Heart left ventricle (tissue), 16 donors: ENCODE data around the gene NLGN2. TPM values are rescaled to one million over a fixed set of nuclear protein-coding genes. Genes with fewer than 3 reads are reported as not detected.

Source experiments
- ATAC-seq, 4 donors: fragments of 200-7000 bp; cut with Tn5 transposase; one replicate each; pipeline ENCODE4 v1.9.1; 2020 to 2022; ENCODE audit warnings: moderate library complexity in 4 of 4, mild to moderate bottlenecking in 3 of 4, moderate number of reproducible peaks in 1 of 4
- DNase-seq, 5 donors: peaks; one replicate each; pipeline ENCODE4 v3.0.0-alpha.2; 2020
- H3K27ac ChIP-seq, 12 donors: fragments of 200-600 bp; sonication (generic) in 4 of 12; one replicate each; pipeline versions ENCODE4 v1.5.0 to v1.8.0; 2016 to 2022; ENCODE audit warnings: mild to moderate bottlenecking in 2 of 12
- H3K27me3 ChIP-seq, 9 donors: fragments of 200-600 bp; sonication (generic) in 2 of 9; one replicate each; pipeline versions ENCODE4 v1.5.1 to v1.8.0; 2016 to 2022; ENCODE audit warnings: mild to moderate bottlenecking in 3 of 9
- H3K36me3 ChIP-seq, 9 donors: fragments of 200-600 bp; sonication (generic) in 2 of 9; one replicate each; pipeline versions ENCODE4 v1.5.0 to v1.8.0; 2018 to 2022; ENCODE audit warnings: mild to moderate bottlenecking in 2 of 9
- H3K4me1 ChIP-seq, 12 donors: fragments of 200-600 bp; sonication (generic) in 4 of 12; one replicate each; pipeline versions ENCODE4 v1.5.0 to v1.8.0; 2016 to 2022; ENCODE audit warnings: mild to moderate bottlenecking in 3 of 12
- H3K4me3 ChIP-seq, 12 donors: fragments of 200-600 bp; sonication (generic) in 4 of 12; one replicate each; pipeline versions ENCODE4 v1.5.0 to v1.8.0; 2017 to 2022; ENCODE audit warnings: mild to moderate bottlenecking in 9 of 12, moderate library complexity in 4 of 12
- H3K9me3 ChIP-seq, 12 donors: fragments of 200-600 bp; sonication (generic) in 4 of 12; one replicate each; pipeline versions ENCODE4 v1.5.0 to v1.8.0; 2016 to 2022; ENCODE audit warnings: mild to moderate bottlenecking in 1 of 12
- POLR2A ChIP-seq, 2 donors: fragments of 450-650 bp; IDR thresholded peaks; one replicate each; pipeline ENCODE4 v1.6.1; 2017; ENCODE audit warnings: antibody characterized with exemption in 2 of 2, mild to moderate bottlenecking in 2 of 2, moderate library complexity in 2 of 2
- WGBS, 4 donors: extraction: QIAGEN DNeasy Blood & Tissue Kit in 2 of 4; methylation state at CpG; one replicate each; pipeline versions ENCODE4 v1.1.5 to v1.1.7; 2013 to 2018; 5-methylcytosine and 5-hydroxymethylcytosine counted together
- intact Hi-C, 10 donors: fragments of 100-400 bp; cut with DNase I; formaldehyde crosslinking; loops; one replicate each; pipeline versions ENCODE4 v1.11.1 to v1.14.2; 2022
- polyA plus RNA-seq, 2 donors: library from polyadenylated mRNA; stranded (reverse); fragments of 200-250 nt; gene quantifications; one replicate each; pipeline ENCODE4 v1.2.3, GENCODE V29; 2013
- total RNA-seq, 9 donors: library from RNA; depleted of rRNA in 2 of 9; stranded (reverse); fragments of >200 nt in 2 of 9; fragmentation: NEBNext Ultra II Directional in 3 of 9; extraction: Animal tissue kit (Norgen Biotek cat#: 25700) in 3 of 9; gene quantifications; one replicate each; pipeline versions ENCODE4 v1.1.0 to v1.2.4, GENCODE V29; 2016 to 2023
- TF ChIP-seq, protein P1 (sequence below), 12 donors: fragments of 200-600 bp; sonication (generic) in 4 of 12; IDR thresholded peaks; one replicate each; pipeline versions ENCODE4 v1.5.0 to v1.8.0; 2018 to 2022; ENCODE audit warnings: antibody characterized with exemption in 12 of 12, mild to moderate bottlenecking in 5 of 12
- donor health status: ischemic (EF 13 %, LVEDD 7.1; RV severe dilation, severe dysfunction).
- donor health status: healthy with polysubstance abuse.
- donor health status: DM: no; HTN: yes; CAD: no.
- donor health status: DM: no; HTN: no; CAD: no.
- donor health status: ischemic (EF 25% LVEDD 6.9; RV normal size, moderate dysfunction).
- donor health status: ischemic (EF 25% LVEDD 5.7; RV mildly dilated, moderate dysfunction).
- donor health status: healthy.
- donor health status: DM: yes; HTN: yes; CAD: no.
- donor health status: ischemic (EF 35%, LVEDD 5.7; RV mildly dilated, moderate dysfunction).
- donor health status: nonischemic (EF 11% LVEDD 7.7; RV severe dilation, severe dysfunction).
- donor health status: DM: yes; HTN: yes; CAD: no.
- donor health status: PGD.
- donor health status: ischemic (EF 29% LVEDD 5.4; RV normal size, mild dysfunction).
- donor health status: nonischemic (EF 23%, LVEDD 6.1; RV moderate dilation, normal function).

The NLGN2 gene
- total and polyA plus RNA-seq, 11 donors: 3.5 to 12.9 (median 7.3) TPM

- no peak for DNase-seq
- 85 to 90% (median 87%) methylated on average over 13 of the region's 13 CpGs for WGBS, 4 donors
- Histone ChIP-seq H3K9me3 (no peaks in the 10 kb centered on the region), H3K36me3 (peaks cover 0 to 16% (median 0%) of the 10 kb centered on the region in 9 donors), H3K4me1 (peaks cover 5 to 30% (median 15%) of the 10 kb centered on the region in 12 donors), H3K4me3 (no peak overlapping the region), H3K27me3 (peaks cover 0 to 5% (median 0%) of the 10 kb centered on the region in 9 donors), H3K27ac (no peak overlapping the region)
- intact Hi-C loops: loop anchor here in 1 of 10 donors (2.0 kb wide), 1 partner anchor 28 kb away; the partner anchor contains the start of gene TMEM102
- TF ChIP-seq POLR2A (IDR thresholded peaks at IDR 0.05): no peak
- TF ChIP-seq, protein P1, sequence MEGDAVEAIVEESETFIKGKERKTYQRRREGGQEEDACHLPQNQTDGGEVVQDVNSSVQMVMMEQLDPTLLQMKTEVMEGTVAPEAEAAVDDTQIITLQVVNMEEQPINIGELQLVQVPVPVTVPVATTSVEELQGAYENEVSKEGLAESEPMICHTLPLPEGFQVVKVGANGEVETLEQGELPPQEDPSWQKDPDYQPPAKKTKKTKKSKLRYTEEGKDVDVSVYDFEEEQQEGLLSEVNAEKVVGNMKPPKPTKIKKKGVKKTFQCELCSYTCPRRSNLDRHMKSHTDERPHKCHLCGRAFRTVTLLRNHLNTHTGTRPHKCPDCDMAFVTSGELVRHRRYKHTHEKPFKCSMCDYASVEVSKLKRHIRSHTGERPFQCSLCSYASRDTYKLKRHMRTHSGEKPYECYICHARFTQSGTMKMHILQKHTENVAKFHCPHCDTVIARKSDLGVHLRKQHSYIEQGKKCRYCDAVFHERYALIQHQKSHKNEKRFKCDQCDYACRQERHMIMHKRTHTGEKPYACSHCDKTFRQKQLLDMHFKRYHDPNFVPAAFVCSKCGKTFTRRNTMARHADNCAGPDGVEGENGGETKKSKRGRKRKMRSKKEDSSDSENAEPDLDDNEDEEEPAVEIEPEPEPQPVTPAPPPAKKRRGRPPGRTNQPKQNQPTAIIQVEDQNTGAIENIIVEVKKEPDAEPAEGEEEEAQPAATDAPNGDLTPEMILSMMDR (IDR thresholded peaks at IDR 0.05): no peak
- no peak for ATAC-seq
Observed at GRCh38 chr17:7407082-7407481, 563 bp upstream of the NLGN2 start.

DNA sequence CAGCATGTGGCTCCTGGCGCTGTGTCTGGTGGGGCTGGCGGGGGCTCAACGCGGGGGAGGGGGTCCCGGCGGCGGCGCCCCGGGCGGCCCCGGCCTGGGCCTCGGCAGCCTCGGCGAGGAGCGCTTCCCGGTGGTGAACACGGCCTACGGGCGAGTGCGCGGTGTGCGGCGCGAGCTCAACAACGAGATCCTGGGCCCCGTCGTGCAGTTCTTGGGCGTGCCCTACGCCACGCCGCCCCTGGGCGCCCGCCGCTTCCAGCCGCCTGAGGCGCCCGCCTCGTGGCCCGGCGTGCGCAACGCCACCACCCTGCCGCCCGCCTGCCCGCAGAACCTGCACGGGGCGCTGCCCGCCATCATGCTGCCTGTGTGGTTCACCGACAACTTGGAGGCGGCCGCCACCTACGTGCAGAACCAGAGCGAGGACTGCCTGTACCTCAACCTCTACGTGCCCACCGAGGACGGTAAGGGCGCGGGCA lies 645 bp downstream of the NLGN2 start:
- Histone ChIP-seq H3K27ac (no peak overlapping the region), H3K36me3 (peaks cover 0 to 16% (median 0%) of the 10 kb centered on the region in 9 donors), H3K4me3 (no peak overlapping the region), H3K9me3 (no peaks in the 10 kb centered on the region), H3K27me3 (peaks cover 0 to 5% (median 0%) of the 10 kb centered on the region in 9 donors), H3K4me1 (peaks cover 0 to 18% (median 5%) of the 10 kb centered on the region in 12 donors)
- no peak for DNase-seq
- no peak for ATAC-seq
- TF ChIP-seq, protein P1 (IDR thresholded peaks at IDR 0.05): no peak
- TF ChIP-seq POLR2A (IDR thresholded peaks at IDR 0.05): no peak
- intact Hi-C loops: no loop called here
- 64 to 79% (median 74%) methylated on average over 24 to 58 of the region's 58 CpGs for WGBS, 4 donors

- TF ChIP-seq POLR2A (IDR thresholded peaks at IDR 0.05): no peak
- TF ChIP-seq, protein P1 (IDR thresholded peaks at IDR 0.05): no peak
- intact Hi-C loops: no loop called here
- Histone ChIP-seq H3K27ac (no peak overlapping the region), H3K36me3 (peaks cover 0 to 16% (median 0%) of the 10 kb centered on the region in 9 donors), H3K27me3 (peaks cover 0 to 5% (median 0%) of the 10 kb centered on the region in 9 donors), H3K4me1 (peaks cover 0 to 17% (median 5%) of the 10 kb centered on the region in 12 donors), H3K4me3 (no peak overlapping the region), H3K9me3 (no peaks in the 10 kb centered on the region)
- 82 to 90% (median 85%) methylated on average over 6 of the region's 6 CpGs for WGBS, 4 donors
- ATAC-seq (no peak), DNase-seq (no peak)
Observed at GRCh38 chr17:7408863-7409262, 1.2 kb downstream of the NLGN2 start.

DNA sequence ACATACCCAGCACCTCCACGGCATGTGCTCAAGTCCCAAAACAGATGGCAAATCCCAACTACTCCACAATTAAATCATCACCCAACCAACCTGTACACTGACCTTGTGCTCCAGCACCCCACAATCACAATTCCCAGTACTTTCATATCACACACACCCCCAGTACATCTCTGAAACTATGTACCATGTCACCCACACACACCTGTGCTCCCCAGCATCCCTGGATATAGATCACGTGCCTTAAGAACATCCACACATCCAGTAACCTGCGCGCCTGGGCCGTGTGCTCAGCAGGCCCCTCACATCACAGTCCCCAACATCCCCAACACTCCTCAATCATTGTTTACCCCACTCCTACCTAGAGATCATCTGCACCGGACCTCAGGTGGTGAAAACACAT lies 2.1 kb downstream of the NLGN2 start:
- TF ChIP-seq POLR2A (IDR thresholded peaks at IDR 0.05): no peak
- TF ChIP-seq, protein P1 (IDR thresholded peaks at IDR 0.05): no peak
- WGBS, 4 donors: 94 to 95% (median 95%) methylated on average over 6 of the region's 6 CpGs
- no peak overlapping the region for H3K27ac ChIP-seq
- H3K36me3 ChIP-seq: peaks cover 0 to 16% (median 0%) of the 10 kb centered on the region in 9 donors
- intact Hi-C loops: no loop called here
- ATAC-seq (no peak), DNase-seq (no peak)
- peaks cover 0 to 5% (median 0%) of the 10 kb centered on the region in 9 donors for H3K27me3 ChIP-seq
- H3K4me1 ChIP-seq: peaks cover 0 to 16% (median 5%) of the 10 kb centered on the region in 12 donors
- H3K4me3 ChIP-seq: no peak overlapping the region
- H3K9me3 ChIP-seq: no peaks in the 10 kb centered on the region
